Measurements from ENCODE around the gene COQ2.

GRCh38 chr4:83328521-83329187 lies 44.1 kb upstream of the COQ2 start:
- TF ChIP-seq CTCF (optimal IDR thresholded peaks at IDR 0.05 in 1 of 3, IDR thresholded peaks at IDR 0.05 in 1 of 3, conservative IDR thresholded peaks at IDR 0.05 in 1 of 3; ENCODE audit: extremely low read depth in 1 of 3, insufficient read depth in 2 of 3, low read length in 3 of 3) (peak in 1 of 3 experiments; percentile 29), EZH2 (IDR thresholded peaks at IDR 0.05; ENCODE audit: low read length) (no peak)
